B cell (primary cell): ENCODE results near the gene NSD1. TPM values are rescaled to one million over a fixed set of nuclear protein-coding genes. Genes with fewer than 3 reads are reported as not detected.

Experiments used
- ATAC-seq: fragments of 200-7000 bp; cut with Tn5 transposase; one replicate; pipeline ENCODE4 v1.10.0; 2021; ENCODE audit warnings: low read depth, mild to moderate bottlenecking, moderate number of reproducible peaks, moderate library complexity
- CTCF ChIA-PET: fragments of 350-600 bp; sonication (Branson Sonifier 250); formaldehyde crosslinking; loops from one replicate; lab custom pipeline; 2021; ENCODE audit warnings: antibody characterized with exemption, inconsistent platforms; lab: Charles Lee
- POLR2A ChIA-PET: fragments of 350-600 bp; sonication (Branson Sonifier 250); formaldehyde crosslinking; loops from one replicate; lab custom pipeline; 2021; ENCODE audit warnings: antibody characterized with exemption; lab: Charles Lee
- DNase-seq: peaks from one replicate; pipeline ENCODE4 v3.0.0; 2013
- H2AFZ ChIP-seq: 2 replicates; pipeline ENCODE4 v1.6.1; 2012; ENCODE audit warnings: mild to moderate bottlenecking, low read depth, low read length; ENCODE audit not compliant: insufficient read depth, poor library complexity, severe bottlenecking
- H3K27ac ChIP-seq, 2 donors: 1 replicate in 1 of 2; 2 replicates in 1 of 2; pipeline ENCODE4 v1.5.1; 2012 to 2013; ENCODE audit warnings: low read length in 2 of 2, mild to moderate bottlenecking in 2 of 2, moderate library complexity in 1 of 2
- H3K27me3 ChIP-seq, 4 experiments: fragments of 200-600 bp in 1 of 4; sonication (generic) in 1 of 4; replicated peaks in 1 of 4; 1 replicate in 2 of 4; 2 replicates in 2 of 4; pipeline versions ENCODE4 v1.6.1 to v1.7.0; 2013 to 2016; ENCODE audit warnings: low read length in 3 of 4, mild to moderate bottlenecking in 2 of 4, mixed read lengths in 1 of 4, moderate library complexity in 1 of 4; ENCODE audit not compliant: insufficient read depth in 4 of 4, control insufficient read depth in 3 of 4; ENCODE audit errors: control extremely low read depth in 1 of 4
- H3K36me3 ChIP-seq, 2 experiments: replicated peaks in 1 of 2; 1 replicate in 1 of 2; 2 replicates in 1 of 2; pipeline versions ENCODE4 v1.6.1 to v1.7.1; 2013; ENCODE audit warnings: low read length in 1 of 2; ENCODE audit not compliant: insufficient read depth in 2 of 2, control insufficient read depth in 1 of 2; ENCODE audit errors: control extremely low read depth in 1 of 2, extremely low read depth in 1 of 2
- H3K4me1 ChIP-seq, 2 donors: fragments of 200-600 bp in 1 of 2; sonication (generic) in 1 of 2; 1 replicate in 1 of 2; 2 replicates in 1 of 2; pipeline versions ENCODE4 v1.5.1 to v1.6.1; 2013 to 2017; ENCODE audit warnings: low read length in 2 of 2; ENCODE audit not compliant: control insufficient read depth in 2 of 2, insufficient read depth in 2 of 2
- H3K4me2 ChIP-seq: replicated peaks from 2 replicates; pipeline ENCODE3; 2012; ENCODE audit warnings: mild to moderate bottlenecking, low read depth, low read length; ENCODE audit not compliant: poor library complexity, severe bottlenecking
- H3K4me3 ChIP-seq, 5 experiments: fragments of 200-600 bp in 1 of 5; sonication (generic) in 1 of 5; 1 replicate in 3 of 5; 2 replicates in 2 of 5; pipeline versions ENCODE4 v1.5.1 to v1.7.0; 2011 to 2016; ENCODE audit warnings: low read length in 4 of 5, mild to moderate bottlenecking in 4 of 5, low read depth in 2 of 5, control low read depth in 1 of 5, moderate library complexity in 1 of 5; ENCODE audit not compliant: insufficient read depth in 1 of 5; ENCODE audit errors: control extremely low read depth in 1 of 5, extremely low read depth in 1 of 5
- H3K79me2 ChIP-seq: fragments of 200-600 bp; sonication (generic); one replicate; pipeline ENCODE4 v1.6.0; 2016; ENCODE audit warnings: low read length; ENCODE audit not compliant: control insufficient read depth, insufficient read depth
- H3K9ac ChIP-seq: fragments of 200-600 bp; sonication (generic); 2 replicates; pipeline ENCODE4 v1.6.1; 2017; ENCODE audit warnings: mild to moderate bottlenecking, low read length, moderate library complexity
- H3K9me3 ChIP-seq, 3 donors: one replicate each; pipeline versions ENCODE4 v1.6.1 to v1.7.1; 2013; ENCODE audit warnings: low read length in 2 of 3; ENCODE audit not compliant: control insufficient read depth in 2 of 3, insufficient read depth in 1 of 3; ENCODE audit errors: control extremely low read depth in 1 of 3
- H4K20me1 ChIP-seq: 2 replicates; pipeline ENCODE4 v1.6.0; 2012; ENCODE audit warnings: mild to moderate bottlenecking, low read length; ENCODE audit not compliant: insufficient read depth, control insufficient read depth, poor library complexity, severe bottlenecking
- H3K27ac Mint-ChIP-seq: one replicate; pipeline ENCODE4 v1.8.0; 2021; ENCODE audit warnings: mixed read lengths
- H3K27me3 Mint-ChIP-seq: one replicate; pipeline ENCODE4 v1.8.0; 2021; ENCODE audit warnings: mixed read lengths
- H3K4me1 Mint-ChIP-seq: one replicate; pipeline ENCODE4 v1.8.0; 2021; ENCODE audit warnings: mixed read lengths
- H3K4me3 Mint-ChIP-seq: one replicate; pipeline ENCODE4 v1.8.0; 2021; ENCODE audit warnings: mixed read lengths
- H3K9me3 Mint-ChIP-seq: one replicate; pipeline ENCODE4 v1.8.0; 2022; ENCODE audit warnings: mixed read lengths; ENCODE audit not compliant: insufficient read depth
- EZH2 ChIP-seq: IDR thresholded peaks from 2 replicates; pipeline ENCODE4 v1.6.1; 2012; ENCODE audit warnings: borderline replicate concordance, low read depth, mild to moderate bottlenecking, moderate library complexity, low read length; ENCODE audit not compliant: insufficient read depth, poor library complexity, severe bottlenecking
- WGBS: methylation state at CpG from one replicate; pipeline ENCODE4 v1.1.5; 2013; ENCODE audit warnings: missing lambda C conversion rate; ENCODE audit not compliant: insufficient coverage; 5-methylcytosine and 5-hydroxymethylcytosine counted together
- intact Hi-C: fragments of 100-400 bp; cut with micrococcal nuclease; formaldehyde crosslinking; loops from one replicate; pipeline ENCODE4 v1.10.0; 2022
- polyA plus RNA-seq: library from polyadenylated mRNA; depleted of rRNA; stranded (reverse); fragments of >200 nt; gene quantifications from 2 replicates; pipeline ENCODE4 v1.2.3, GENCODE V29; 2012
- total RNA-seq, 2 donors: library from RNA; stranded (reverse); fragments of 120-200 nt in 1 of 2; gene quantifications; 1 replicate in 1 of 2; 2 replicates in 1 of 2; pipeline versions ENCODE4 v1.2.3 to v1.2.4, GENCODE V29; 2013 to 2022
- TF ChIP-seq, protein P1 (sequence below): fragments of 200-600 bp; IDR thresholded peaks from one replicate; pipeline ENCODE4 v1.8.0; 2022; ENCODE audit warnings: antibody characterized with exemption, mild to moderate bottlenecking

NSD1 gene
- total and polyA plus RNA-seq, 2 donors (not counting 1 experiment from before 2014, with no cell fraction given): 10.8 to 145 TPM

DNA sequence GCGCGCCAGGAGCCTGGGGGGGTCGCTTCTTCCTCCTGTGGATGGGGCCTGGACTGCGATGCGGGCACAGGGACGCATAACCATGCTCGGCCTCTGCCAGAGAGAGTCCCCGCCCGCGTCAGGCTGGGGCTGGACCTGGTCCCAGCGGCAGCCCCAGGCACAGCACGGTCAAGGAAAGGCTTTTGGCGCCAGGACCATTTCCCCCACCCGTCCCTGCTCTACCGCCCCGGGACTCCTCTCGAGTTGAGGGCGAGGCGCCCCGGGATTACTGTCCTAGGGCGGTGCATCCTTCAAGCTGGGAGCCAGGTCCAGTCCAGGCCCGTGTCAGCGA, 177.8 kb downstream of the NSD1 start:
- Histone ChIP-seq H3K27me3 (no peaks in the 10 kb centered on the region), H3K4me3 (peak overlapping the region in 4 of 5 experiments; percentile 56 to 80 (median 67)), H3K9ac (peak overlapping the region; percentile 72), H3K27ac (no peak overlapping the region), H2AFZ (peak overlapping the region; percentile 68), H3K4me2 (peak overlapping the region; percentile 99), H4K20me1 (peaks cover 52% of the 10 kb centered on the region), H3K9me3 (peaks cover 0 to 2% (median 0%) of the 10 kb centered on the region in 3 donors), H3K79me2 (peaks cover 25% of the 10 kb centered on the region), H3K36me3 (peaks cover 0 to 12% of the 10 kb centered on the region in 2 experiments), H3K4me1 (peaks cover 43 to 62% of the 10 kb centered on the region in 2 donors)
- H3K4me1 Mint-ChIP-seq: peaks cover 46% of the 10 kb centered on the region
- peak overlapping the region; percentile 90 for H3K4me3 Mint-ChIP-seq
- CTCF ChIA-PET: interaction anchor here (1.0 to 4.9 kb wide), 7 partner anchors 7 to 204 kb away, joined by 3 to 34 read pairs (median 7); partner anchors contain the start of gene LMAN2
- no peak for ATAC-seq
- H3K9me3 Mint-ChIP-seq: no peaks in the 10 kb centered on the region
- WGBS: 0% methylated on average over 21 of the region's 23 CpGs
- H3K27ac Mint-ChIP-seq: peak overlapping the region; percentile 46
- DNase-seq: no peak
- POLR2A ChIA-PET: interaction anchor here (0.6 to 1.4 kb wide), 2 partner anchors 9 to 178 kb away, joined by 3 read pairs; partner anchors contain the start of gene NSD1
- H3K27me3 Mint-ChIP-seq: no peaks in the 10 kb centered on the region
- intact Hi-C loops: loop anchor here (10.0 kb wide), 1 partner anchor 803 kb away; the partner anchor contains the start of gene N4BP3
- no peak for TF ChIP-seq EZH2
- TF ChIP-seq, protein P1, sequence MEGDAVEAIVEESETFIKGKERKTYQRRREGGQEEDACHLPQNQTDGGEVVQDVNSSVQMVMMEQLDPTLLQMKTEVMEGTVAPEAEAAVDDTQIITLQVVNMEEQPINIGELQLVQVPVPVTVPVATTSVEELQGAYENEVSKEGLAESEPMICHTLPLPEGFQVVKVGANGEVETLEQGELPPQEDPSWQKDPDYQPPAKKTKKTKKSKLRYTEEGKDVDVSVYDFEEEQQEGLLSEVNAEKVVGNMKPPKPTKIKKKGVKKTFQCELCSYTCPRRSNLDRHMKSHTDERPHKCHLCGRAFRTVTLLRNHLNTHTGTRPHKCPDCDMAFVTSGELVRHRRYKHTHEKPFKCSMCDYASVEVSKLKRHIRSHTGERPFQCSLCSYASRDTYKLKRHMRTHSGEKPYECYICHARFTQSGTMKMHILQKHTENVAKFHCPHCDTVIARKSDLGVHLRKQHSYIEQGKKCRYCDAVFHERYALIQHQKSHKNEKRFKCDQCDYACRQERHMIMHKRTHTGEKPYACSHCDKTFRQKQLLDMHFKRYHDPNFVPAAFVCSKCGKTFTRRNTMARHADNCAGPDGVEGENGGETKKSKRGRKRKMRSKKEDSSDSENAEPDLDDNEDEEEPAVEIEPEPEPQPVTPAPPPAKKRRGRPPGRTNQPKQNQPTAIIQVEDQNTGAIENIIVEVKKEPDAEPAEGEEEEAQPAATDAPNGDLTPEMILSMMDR: no peak
